Activated CD4-positive, alpha-beta T cell treated with anti-CD3 and anti-CD28 coated beads, Interleukin-2, amount 10 ng/mL, durations not matched to agents 7 days and 5 days (primary cell): Measurements from ENCODE around the gene TTC9C. TPM values are rescaled to one million over a fixed set of nuclear protein-coding genes. Genes with fewer than 3 reads are reported as not detected.

Experiments
- CTCF ChIA-PET: fragments of 350-600 bp; sonication (Branson Sonifier 250); formaldehyde crosslinking; loops from one replicate; lab custom pipeline; 2021; ENCODE audit warnings: antibody characterized with exemption; lab: Charles Lee
- POLR2A ChIA-PET: fragments of 350-600 bp; sonication (Branson Sonifier 250); formaldehyde crosslinking; loops from one replicate; lab custom pipeline; 2021; ENCODE audit warnings: antibody characterized with exemption; lab: Charles Lee
- DNase-seq: peaks from one replicate; pipeline ENCODE4 v3.0.0-alpha.2; 2020
- H3K27ac Mint-ChIP-seq: one replicate; pipeline ENCODE4 v1.8.0; 2021; ENCODE audit warnings: mild to moderate bottlenecking, moderate library complexity, mixed read lengths
- H3K27me3 Mint-ChIP-seq: one replicate; pipeline ENCODE4 v1.8.0; 2021; ENCODE audit warnings: mixed read lengths
- H3K36me3 Mint-ChIP-seq: one replicate; pipeline ENCODE4 v1.8.0; 2021; ENCODE audit warnings: low read depth, mixed read lengths
- H3K4me1 Mint-ChIP-seq: one replicate; pipeline ENCODE4 v1.8.0; 2021; ENCODE audit warnings: mixed read lengths
- H3K4me3 Mint-ChIP-seq: one replicate; pipeline ENCODE4 v1.8.0; 2021; ENCODE audit warnings: mild to moderate bottlenecking, moderate library complexity, mixed read lengths
- H3K9me3 Mint-ChIP-seq: one replicate; pipeline ENCODE4 v1.8.0; 2021; ENCODE audit warnings: mixed read lengths
- total RNA-seq, 2 experiments: library from RNA; stranded (reverse); gene quantifications; one replicate each; pipeline ENCODE4 v1.2.3, GENCODE V29; 2021

TTC9C gene
- total RNA-seq, 2 experiments from 2014 or later = 51.1 to 59.9 TPM

DNA sequence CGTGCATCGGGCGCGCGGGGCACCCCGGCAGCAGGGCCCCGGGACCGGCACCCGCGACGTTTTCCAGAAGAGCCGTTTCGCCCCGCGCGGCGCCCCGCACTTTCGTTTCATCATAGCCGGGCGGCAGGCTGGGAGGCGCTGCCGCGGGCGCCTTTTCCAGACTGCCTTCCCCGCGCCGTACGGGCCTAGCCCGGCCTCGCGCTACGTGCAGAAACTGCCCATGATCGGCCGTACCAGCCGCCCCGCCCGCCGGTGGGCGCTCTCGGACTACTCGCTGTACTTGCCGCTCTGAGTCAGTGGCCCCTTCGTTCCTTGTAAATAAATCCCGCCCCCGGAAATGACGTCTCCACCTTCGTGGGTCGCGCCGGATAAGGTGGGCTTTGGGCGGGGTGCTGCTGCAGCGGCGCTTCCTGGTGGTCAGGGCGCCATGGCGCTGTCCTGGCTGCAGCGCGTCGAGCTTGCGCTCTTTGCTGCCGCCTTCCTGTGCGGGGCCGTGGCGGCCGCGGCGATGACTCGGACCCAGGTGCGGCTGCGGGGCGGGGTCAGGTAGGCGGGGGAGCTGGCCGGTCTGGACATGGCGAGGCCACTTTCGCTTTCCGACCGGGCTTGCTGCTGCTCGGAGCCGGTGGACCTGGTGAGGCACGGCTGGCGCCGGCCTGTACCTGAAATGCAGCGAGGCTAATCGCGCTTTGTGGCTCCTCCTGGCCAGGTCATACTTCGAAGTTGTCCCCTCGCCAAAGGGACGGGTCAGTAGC, 58.9 kb downstream of the TTC9C start, which contains the start of gene TMEM179B:
Gene TMEM179B, plus strand, starts transcription at position 398 of the 755 bp plus-strand sequence. Its CDS starts 30 bp downstream, at position 428.
- H3K9me3 Mint-ChIP-seq = no peaks in the 10 kb centered on the region
- H3K4me1 Mint-ChIP-seq = peaks cover 46% of the 10 kb centered on the region
- peaks cover 46% of the 10 kb centered on the region for H3K36me3 Mint-ChIP-seq
- ChIA-PET CTCF (interaction anchor here (0.6 to 9.0 kb wide), 62 partner anchors 9 to 952 kb away, joined by 3 to 170 read pairs (median 5); partner anchors contain the start of genes BSCL2, EEF1G, GANAB and GNG3), POLR2A (interaction anchor here (1.6 to 2.5 kb wide), 2 partner anchors 33 to 54 kb away, joined by 6 to 24 read pairs; partner anchors contain the start of gene ZBTB3)
- H3K4me3 Mint-ChIP-seq = peak within 1 kb of the TSS; percentile 95
- DNase-seq = peak; percentile 99
- no peaks in the 10 kb centered on the region for H3K27me3 Mint-ChIP-seq
- H3K27ac Mint-ChIP-seq = peak within 1 kb of the TSS; percentile 97

Other genes starting within 250 kb of the TTC9C start
- 100 to 1,000 TPM; 206 to 237 TPM for gene AHNAK, start 181.7 kb upstream of the TTC9C start, total RNA-seq
- gene EEF1G, start 154.6 kb upstream of the TTC9C start, total RNA-seq = 1,000 to 10,000 TPM; 1,239 to 1,470 TPM
- 10 to 100 TPM; 24.1 to 26.0 TPM for gene TUT1, start 137.0 kb upstream of the TTC9C start, total RNA-seq
- gene MTA2, start 126.6 kb upstream of the TTC9C start, total RNA-seq = 100 to 1,000 TPM; 270 to 299 TPM
- 100 to 1,000 TPM; 137 to 144 TPM for gene EML3, start 115.7 kb upstream of the TTC9C start, total RNA-seq
- 1 to 10 TPM; 1.0 to 1.3 TPM for gene ROM1, start 115.2 kb upstream of the TTC9C start, total RNA-seq
- gene B3GAT3, start 106.5 kb upstream of the TTC9C start, total RNA-seq = 10 to 100 TPM; 63.4 to 71.1 TPM
- 100 to 1,000 TPM; 290 to 291 TPM for gene GANAB, start 81.9 kb upstream of the TTC9C start, total RNA-seq
- 10 to 100 TPM; 26.3 to 27.6 TPM for gene INTS5, start 75.2 kb upstream of the TTC9C start, total RNA-seq
- gene C11orf98, start 63.3 kb upstream of the TTC9C start, total RNA-seq = 10 to 100 TPM; 86.0 to 93.9 TPM
- 10 to 100 TPM; 11.0 to 18.2 TPM for gene CSKMT, start 63.2 kb upstream of the TTC9C start, total RNA-seq
- gene UQCC3, start 56.8 kb upstream of the TTC9C start, total RNA-seq = 1 to 10 TPM; 6.7 to 7.4 TPM
- gene LBHD1, start 56.2 kb upstream of the TTC9C start, total RNA-seq = 10 to 100 TPM; 19.5 to 21.3 TPM
- 100 to 1,000 TPM; 126 to 146 TPM for gene UBXN1, start 49.4 kb upstream of the TTC9C start, total RNA-seq
- under 1 TPM; 0.17 to 0.40 TPM for gene LRRN4CL, start 39.0 kb upstream of the TTC9C start, total RNA-seq
- 10 to 100 TPM; 28.3 to 41.0 TPM for gene BSCL2, start 21.1 kb upstream of the TTC9C start, total RNA-seq
- not detected for gene GNG3, start 20.8 kb upstream of the TTC9C start, total RNA-seq
- 10 to 100 TPM; 67.9 to 69.0 TPM for gene HNRNPUL2, start 1.0 kb upstream of the TTC9C start, total RNA-seq
- gene ZBTB3, start 25.7 kb downstream of the TTC9C start, total RNA-seq = 10 to 100 TPM; 14.3 to 18.5 TPM
- 10 to 100 TPM; 87.2 to 99.8 TPM for gene POLR2G, start 33.1 kb downstream of the TTC9C start, total RNA-seq
- gene TAF6L, start 42.9 kb downstream of the TTC9C start, total RNA-seq = 10 to 100 TPM; 17.7 to 19.4 TPM
- gene TMEM179B, start 58.9 kb downstream of the TTC9C start, total RNA-seq = 10 to 100 TPM; 46.8 to 55.9 TPM
- 10 to 100 TPM; 17.9 to 19.4 TPM for gene TMEM223, start 63.5 kb downstream of the TTC9C start, total RNA-seq
- gene NXF1, start 77.0 kb downstream of the TTC9C start, total RNA-seq = 100 to 1,000 TPM; 110 to 121 TPM
- 10 to 100 TPM; 34.1 to 41.0 TPM for gene STX5, start 103.6 kb downstream of the TTC9C start, total RNA-seq
- under 1 TPM in 1 of 2 experiments, not detected in 1; 0.48 TPM for gene TEX54, start 104.4 kb downstream of the TTC9C start, total RNA-seq
- 10 to 100 TPM; 53.8 to 60.4 TPM for gene WDR74, start 111.1 kb downstream of the TTC9C start, total RNA-seq
- 100 to 1,000 TPM; 153 to 157 TPM for gene SLC3A2, start 152.4 kb downstream of the TTC9C start, total RNA-seq
- not detected for gene CHRM1, start 192.9 kb downstream of the TTC9C start, total RNA-seq